HL-60 (cell line): ENCODE results near the gene FLT3LG.

Experiments used
- DNase-seq, 2 experiments: peaks; one replicate each; pipeline ENCODE4 v3.0.0-alpha.2; 2010 to 2020; ENCODE audit warnings: low read depth in 1 of 2, low spot score in 1 of 2
- H3K27ac ChIP-seq: fragments of 250-450 bp; sonication (Bioruptor Pico); replicated peaks from 2 replicates; pipeline ENCODE4 v1.5.1; 2020; ENCODE audit warnings: mild to moderate bottlenecking, moderate library complexity
- H3K27me3 ChIP-seq: fragments of 250-450 bp; sonication (Bioruptor Pico); 2 replicates; pipeline ENCODE4 v1.5.1; 2021; ENCODE audit warnings: mild to moderate bottlenecking, moderate library complexity; ENCODE audit not compliant: insufficient read depth, poor library complexity, severe bottlenecking
- H3K4me3 ChIP-seq: replicated peaks from 2 replicates; pipeline ENCODE4 v1.5.1; 2011; ENCODE audit warnings: mild to moderate bottlenecking, control low read depth, low read length; ENCODE audit not compliant: insufficient read depth
- CTCF ChIP-seq: IDR thresholded peaks from one replicate; pipeline ENCODE4 v1.5.1; 2011; ENCODE audit warnings: low read length, control low read depth, inconsistent platforms; ENCODE audit not compliant: insufficient read depth
- GABPA ChIP-seq: IDR thresholded peaks from 2 replicates; pipeline ENCODE4 v1.6.1; 2012; ENCODE audit warnings: low read depth
- POLR2AphosphoS5 ChIP-seq: IDR thresholded peaks from 2 replicates; pipeline ENCODE4 v1.6.1; 2012; ENCODE audit warnings: low read depth
- SPI1 ChIP-seq: IDR thresholded peaks from 2 replicates; pipeline ENCODE4 v1.6.1; 2012; ENCODE audit warnings: low read depth, mild to moderate bottlenecking, borderline replicate concordance
- TF ChIP-seq, protein P1 (sequence below): IDR thresholded peaks from 2 replicates; pipeline ENCODE4 v1.6.1; 2012; ENCODE audit warnings: low read depth; ENCODE audit not compliant: insufficient replicate concordance

Gene FLT3LG

DNA sequence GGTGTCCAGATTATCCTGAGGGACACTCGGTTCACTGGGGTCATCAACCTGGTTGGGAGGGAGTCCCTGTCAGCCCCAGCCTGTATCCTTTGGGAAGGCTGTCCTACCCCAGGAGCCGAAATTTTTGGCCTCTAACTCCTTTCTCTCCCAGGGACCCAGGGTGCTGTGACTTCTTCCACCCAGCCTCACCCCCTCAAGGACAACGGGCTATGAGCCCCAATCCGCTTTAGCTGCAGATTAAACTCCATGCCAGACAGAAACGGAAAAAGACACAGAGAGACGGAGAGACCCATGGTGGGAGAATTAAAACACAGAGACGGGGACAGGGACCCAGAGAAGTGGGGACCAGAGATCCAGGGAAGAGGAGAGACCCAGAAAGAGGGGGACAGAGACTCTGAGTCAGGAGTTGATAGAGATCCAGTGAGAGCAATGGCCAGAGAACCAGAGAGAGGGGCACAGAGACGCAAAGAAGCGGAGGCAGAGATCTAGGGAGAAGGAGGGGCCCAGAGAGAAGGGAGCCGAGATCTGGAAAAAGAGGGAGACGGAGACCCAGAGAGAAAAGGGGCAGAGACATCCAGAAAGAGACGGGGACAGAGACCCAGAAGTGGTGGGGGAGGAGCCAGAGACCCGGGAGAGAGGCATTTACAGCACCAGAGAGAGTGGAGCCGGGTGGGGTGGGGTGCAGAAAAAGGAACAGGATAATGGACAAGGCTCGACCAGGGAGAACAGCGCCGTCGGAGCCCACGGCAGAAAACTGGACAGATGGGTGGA lies 33.4 kb upstream of the FLT3LG start:
- H3K27ac ChIP-seq = no peak overlapping the region
- no peak for DNase-seq
- no peak for TF ChIP-seq GABPA
- no peak for TF ChIP-seq POLR2AphosphoS5
- TF ChIP-seq, protein P1, sequence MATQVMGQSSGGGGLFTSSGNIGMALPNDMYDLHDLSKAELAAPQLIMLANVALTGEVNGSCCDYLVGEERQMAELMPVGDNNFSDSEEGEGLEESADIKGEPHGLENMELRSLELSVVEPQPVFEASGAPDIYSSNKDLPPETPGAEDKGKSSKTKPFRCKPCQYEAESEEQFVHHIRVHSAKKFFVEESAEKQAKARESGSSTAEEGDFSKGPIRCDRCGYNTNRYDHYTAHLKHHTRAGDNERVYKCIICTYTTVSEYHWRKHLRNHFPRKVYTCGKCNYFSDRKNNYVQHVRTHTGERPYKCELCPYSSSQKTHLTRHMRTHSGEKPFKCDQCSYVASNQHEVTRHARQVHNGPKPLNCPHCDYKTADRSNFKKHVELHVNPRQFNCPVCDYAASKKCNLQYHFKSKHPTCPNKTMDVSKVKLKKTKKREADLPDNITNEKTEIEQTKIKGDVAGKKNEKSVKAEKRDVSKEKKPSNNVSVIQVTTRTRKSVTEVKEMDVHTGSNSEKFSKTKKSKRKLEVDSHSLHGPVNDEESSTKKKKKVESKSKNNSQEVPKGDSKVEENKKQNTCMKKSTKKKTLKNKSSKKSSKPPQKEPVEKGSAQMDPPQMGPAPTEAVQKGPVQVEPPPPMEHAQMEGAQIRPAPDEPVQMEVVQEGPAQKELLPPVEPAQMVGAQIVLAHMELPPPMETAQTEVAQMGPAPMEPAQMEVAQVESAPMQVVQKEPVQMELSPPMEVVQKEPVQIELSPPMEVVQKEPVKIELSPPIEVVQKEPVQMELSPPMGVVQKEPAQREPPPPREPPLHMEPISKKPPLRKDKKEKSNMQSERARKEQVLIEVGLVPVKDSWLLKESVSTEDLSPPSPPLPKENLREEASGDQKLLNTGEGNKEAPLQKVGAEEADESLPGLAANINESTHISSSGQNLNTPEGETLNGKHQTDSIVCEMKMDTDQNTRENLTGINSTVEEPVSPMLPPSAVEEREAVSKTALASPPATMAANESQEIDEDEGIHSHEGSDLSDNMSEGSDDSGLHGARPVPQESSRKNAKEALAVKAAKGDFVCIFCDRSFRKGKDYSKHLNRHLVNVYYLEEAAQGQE = no peak
- TF ChIP-seq CTCF = no peak
- no peak overlapping the region for H3K4me3 ChIP-seq
- peaks cover 52% of the 10 kb centered on the region for H3K27me3 ChIP-seq

DNA sequence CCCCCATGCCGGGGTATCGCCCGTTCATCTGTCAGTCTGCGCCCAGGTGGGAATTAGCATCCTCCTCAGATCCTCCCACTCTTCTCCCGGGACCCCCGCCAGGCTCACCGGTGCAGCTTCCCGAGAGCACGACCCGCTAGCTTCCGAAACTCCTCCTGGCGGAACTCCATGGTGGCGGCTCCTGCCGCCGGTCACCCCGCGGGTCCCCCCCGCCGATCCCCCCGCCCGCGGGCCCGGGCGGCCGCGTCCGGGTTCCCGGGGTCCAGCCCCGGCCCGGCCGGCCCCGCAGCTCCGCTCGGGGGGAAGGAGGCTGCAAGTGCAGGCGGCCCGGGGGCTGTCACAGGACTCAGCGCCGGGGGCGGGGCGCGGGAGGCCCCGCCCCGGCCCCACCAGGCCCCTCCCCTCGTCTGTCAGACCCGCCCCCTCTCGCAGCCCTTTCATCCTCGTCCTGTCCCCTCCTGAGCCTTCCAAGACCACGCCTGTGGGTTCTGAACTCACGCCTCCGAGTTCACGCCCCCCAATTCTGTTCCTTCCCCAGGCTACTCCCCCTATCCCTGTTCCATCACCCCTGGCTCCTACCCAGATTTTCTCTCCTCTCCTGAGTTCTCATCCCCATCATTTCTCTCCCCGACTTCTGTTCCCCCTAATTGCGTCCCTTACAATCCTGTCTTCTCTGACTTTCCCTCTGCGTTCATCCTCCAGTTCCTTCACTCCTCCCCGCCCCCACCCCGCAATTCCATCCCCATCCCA lies 32.6 kb upstream of the FLT3LG start, which contains the start of gene SLC17A7:
TSS of gene SLC17A7 (minus strand) at position 318 of the 750 bp plus-strand sequence. CDS start at position 170, 148 bp downstream.
- H3K27me3 ChIP-seq = peaks cover 50% of the 10 kb centered on the region
- TF ChIP-seq SPI1 (no peak), CTCF (no peak), POLR2AphosphoS5 (no peak), GABPA (no peak)
- TF ChIP-seq, protein P1 = no peak
- DNase-seq = no peak
- no peak within 1 kb of the TSS for H3K27ac ChIP-seq
- no peak within 1 kb of the TSS; the same call in 1 of the 2 replicates for H3K4me3 ChIP-seq

DNA sequence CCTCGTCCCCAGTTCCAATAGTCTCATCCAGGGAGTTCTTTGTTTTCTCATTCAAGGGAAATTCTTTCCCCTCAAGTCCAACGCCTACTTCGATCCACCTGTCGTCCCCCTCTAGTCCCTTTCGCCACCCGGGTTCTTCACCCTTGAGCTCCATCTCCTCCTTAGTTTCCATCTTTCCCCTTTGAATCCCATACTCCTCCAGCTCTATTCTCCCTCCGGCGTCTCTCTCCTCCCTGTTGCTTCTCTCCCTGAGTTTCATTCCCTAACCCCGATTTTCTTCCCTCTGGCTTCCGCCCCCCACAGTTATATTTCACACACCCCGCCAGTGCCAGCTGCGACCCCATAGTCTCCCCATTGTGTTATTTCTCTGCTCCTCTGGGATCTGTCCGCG lies 32.1 kb upstream of the FLT3LG start:
- H3K27me3 ChIP-seq = peaks cover 44% of the 10 kb centered on the region
- H3K27ac ChIP-seq = no peak overlapping the region
- TF ChIP-seq GABPA (no peak), CTCF (no peak), SPI1 (no peak), POLR2AphosphoS5 (no peak)
- TF ChIP-seq, protein P1 = no peak
- H3K4me3 ChIP-seq = no peak overlapping the region
- DNase-seq = no peak
